Progenitor cell of endocrine pancreas (in vitro differentiated cells): ENCODE measurements around the gene GPBP1. TPM values are rescaled to one million over a fixed set of nuclear protein-coding genes. Genes with fewer than 3 reads are reported as not detected.
"Not testable (repeated sequence)": the region's sequence is repeated elsewhere in the genome, so short reads cannot be mapped to it uniquely, and the experiment has no call there.

ENCODE experiments used
- DNase-seq: peaks from one replicate; pipeline ENCODE4 v3.0.0; 2021; ENCODE audit warnings: low spot score; ENCODE audit not compliant: unreplicated experiment
- H3K27ac Mint-ChIP-seq: 2 replicates; pipeline ENCODE4 v1.8.0; 2021; ENCODE audit warnings: mild to moderate bottlenecking, moderate library complexity, mixed read lengths
- H3K27me3 Mint-ChIP-seq: 2 replicates; pipeline ENCODE4 v1.8.0; 2021; ENCODE audit warnings: mixed read lengths
- H3K36me3 Mint-ChIP-seq: 2 replicates; pipeline ENCODE4 v1.8.0; 2022; ENCODE audit warnings: mixed read lengths; ENCODE audit not compliant: insufficient read depth
- H3K4me1 Mint-ChIP-seq: 2 replicates; pipeline ENCODE4 v1.8.0; 2021; ENCODE audit warnings: low read depth, mixed read lengths
- H3K4me3 Mint-ChIP-seq: 2 replicates; pipeline ENCODE4 v1.8.0; 2021; ENCODE audit warnings: low read depth, mild to moderate bottlenecking, moderate library complexity, mixed read lengths
- H3K9me3 Mint-ChIP-seq: 2 replicates; pipeline ENCODE4 v1.8.0; 2021; ENCODE audit warnings: low read depth, mixed read lengths
- total RNA-seq: library from RNA; stranded (reverse); gene quantifications from 2 replicates; pipeline ENCODE4 v1.2.1, GENCODE V29; 2021
- TF ChIP-seq, protein P1 (sequence below): fragments of 200-600 bp; sonication (generic); IDR thresholded peaks from one replicate; pipeline ENCODE4 v1.5.0; 2021; ENCODE audit warnings: antibody characterized with exemption, mild to moderate bottlenecking; ENCODE audit not compliant: unreplicated experiment

The GPBP1 gene
- total RNA-seq, 1 donor from 2014 or later: 135 TPM

GRCh38 chr5:57177479-57178156 lies 3.8 kb downstream of the GPBP1 start:
- H3K4me1 Mint-ChIP-seq: peaks cover 42% of the 10 kb centered on the region
- peaks cover 13% of the 10 kb centered on the region for H3K36me3 Mint-ChIP-seq
- TF ChIP-seq, protein P1, sequence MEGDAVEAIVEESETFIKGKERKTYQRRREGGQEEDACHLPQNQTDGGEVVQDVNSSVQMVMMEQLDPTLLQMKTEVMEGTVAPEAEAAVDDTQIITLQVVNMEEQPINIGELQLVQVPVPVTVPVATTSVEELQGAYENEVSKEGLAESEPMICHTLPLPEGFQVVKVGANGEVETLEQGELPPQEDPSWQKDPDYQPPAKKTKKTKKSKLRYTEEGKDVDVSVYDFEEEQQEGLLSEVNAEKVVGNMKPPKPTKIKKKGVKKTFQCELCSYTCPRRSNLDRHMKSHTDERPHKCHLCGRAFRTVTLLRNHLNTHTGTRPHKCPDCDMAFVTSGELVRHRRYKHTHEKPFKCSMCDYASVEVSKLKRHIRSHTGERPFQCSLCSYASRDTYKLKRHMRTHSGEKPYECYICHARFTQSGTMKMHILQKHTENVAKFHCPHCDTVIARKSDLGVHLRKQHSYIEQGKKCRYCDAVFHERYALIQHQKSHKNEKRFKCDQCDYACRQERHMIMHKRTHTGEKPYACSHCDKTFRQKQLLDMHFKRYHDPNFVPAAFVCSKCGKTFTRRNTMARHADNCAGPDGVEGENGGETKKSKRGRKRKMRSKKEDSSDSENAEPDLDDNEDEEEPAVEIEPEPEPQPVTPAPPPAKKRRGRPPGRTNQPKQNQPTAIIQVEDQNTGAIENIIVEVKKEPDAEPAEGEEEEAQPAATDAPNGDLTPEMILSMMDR: no peak
- DNase-seq: no peak
- H3K9me3 Mint-ChIP-seq: no peaks in the 10 kb centered on the region
- no peaks in the 10 kb centered on the region for H3K27me3 Mint-ChIP-seq
- H3K27ac Mint-ChIP-seq: peak overlapping the region; percentile 83
- H3K4me3 Mint-ChIP-seq: peak overlapping the region; percentile 99

DNA sequence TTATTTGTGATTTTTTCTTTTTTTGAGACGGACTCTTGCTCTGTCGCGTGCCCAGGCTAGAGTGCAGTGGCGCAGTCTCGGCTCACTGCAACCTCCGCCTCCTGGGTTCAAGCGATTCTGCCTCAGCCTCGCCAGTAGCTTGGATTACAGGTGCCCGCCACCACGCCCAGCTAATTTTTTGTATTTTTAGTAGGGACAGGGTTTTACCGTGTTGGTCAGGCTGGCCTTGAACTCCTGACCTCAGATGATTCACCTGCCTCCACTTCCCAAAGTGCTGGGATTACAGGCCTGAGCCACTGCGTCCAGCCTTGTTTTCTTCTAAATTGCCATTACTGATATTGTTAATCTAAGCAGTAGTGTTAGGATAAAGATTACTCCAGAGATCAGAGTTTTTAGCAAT lies 4.4 kb downstream of the GPBP1 start:
- H3K27me3 Mint-ChIP-seq: not testable (repeated sequence)
- H3K36me3 Mint-ChIP-seq: peaks cover 13% of the 10 kb centered on the region
- peak overlapping the region; percentile 82 for H3K27ac Mint-ChIP-seq

GRCh38 chr5:57179262-57180200 lies 5.7 kb downstream of the GPBP1 start:
- Mint-ChIP-seq H3K9me3 (no peaks in the 10 kb centered on the region), H3K4me3 (peak overlapping the region; percentile 99), H3K36me3 (peaks cover 20% of the 10 kb centered on the region), H3K27me3 (no peaks in the 10 kb centered on the region), H3K4me1 (peaks cover 37% of the 10 kb centered on the region), H3K27ac (peak overlapping the region; percentile 89)
- no peak for DNase-seq
- TF ChIP-seq, protein P1: no peak

More for the DNA sequence above, 4.4 kb downstream of the GPBP1 start:
- DNase-seq, H3K9me3 Mint-ChIP-seq: not testable (repeated sequence)
- Mint-ChIP-seq H3K4me3 (peak overlapping the region; percentile 99), H3K4me1 (peaks cover 37% of the 10 kb centered on the region)

GRCh38 chr5:57181154-57181553 lies 7.3 kb downstream of the GPBP1 start:
- peaks cover 34% of the 10 kb centered on the region for H3K4me1 Mint-ChIP-seq
- no peak overlapping the region for H3K4me3 Mint-ChIP-seq
- peaks cover 19% of the 10 kb centered on the region for H3K36me3 Mint-ChIP-seq
- H3K27me3 Mint-ChIP-seq: no peaks in the 10 kb centered on the region
- H3K9me3 Mint-ChIP-seq: no peaks in the 10 kb centered on the region
- TF ChIP-seq, protein P1: no peak
- H3K27ac Mint-ChIP-seq: peak overlapping the region; percentile 33
- DNase-seq: no peak

GRCh38 chr5:57184322-57184721 lies 10.5 kb downstream of the GPBP1 start:
- H3K4me1 Mint-ChIP-seq: peaks cover 24% of the 10 kb centered on the region
- no peak overlapping the region for H3K4me3 Mint-ChIP-seq
- TF ChIP-seq, protein P1: no peak
- H3K36me3 Mint-ChIP-seq: peaks cover 14% of the 10 kb centered on the region
- no peak for DNase-seq
- no peaks in the 10 kb centered on the region for H3K9me3 Mint-ChIP-seq
- no peaks in the 10 kb centered on the region for H3K27me3 Mint-ChIP-seq
- peak overlapping the region; percentile 67 for H3K27ac Mint-ChIP-seq
